GM20000 (cell line): ENCODE results near the gene MRPL58.
"Not testable (repeated sequence)": the region's sequence is repeated elsewhere in the genome, so short reads cannot be mapped to it uniquely, and the experiment has no call there.

Source experiments
- DNase-seq: peaks from one replicate; pipeline ENCODE4 v3.0.0; 2012; ENCODE audit warnings: low spot score
- CTCF ChIP-seq: IDR thresholded peaks from 2 replicates; pipeline ENCODE4 v1.5.1; 2012; ENCODE audit warnings: mild to moderate bottlenecking, control low read depth; ENCODE audit errors: extremely low read depth, missing control alignments

MRPL58 gene

DNA sequence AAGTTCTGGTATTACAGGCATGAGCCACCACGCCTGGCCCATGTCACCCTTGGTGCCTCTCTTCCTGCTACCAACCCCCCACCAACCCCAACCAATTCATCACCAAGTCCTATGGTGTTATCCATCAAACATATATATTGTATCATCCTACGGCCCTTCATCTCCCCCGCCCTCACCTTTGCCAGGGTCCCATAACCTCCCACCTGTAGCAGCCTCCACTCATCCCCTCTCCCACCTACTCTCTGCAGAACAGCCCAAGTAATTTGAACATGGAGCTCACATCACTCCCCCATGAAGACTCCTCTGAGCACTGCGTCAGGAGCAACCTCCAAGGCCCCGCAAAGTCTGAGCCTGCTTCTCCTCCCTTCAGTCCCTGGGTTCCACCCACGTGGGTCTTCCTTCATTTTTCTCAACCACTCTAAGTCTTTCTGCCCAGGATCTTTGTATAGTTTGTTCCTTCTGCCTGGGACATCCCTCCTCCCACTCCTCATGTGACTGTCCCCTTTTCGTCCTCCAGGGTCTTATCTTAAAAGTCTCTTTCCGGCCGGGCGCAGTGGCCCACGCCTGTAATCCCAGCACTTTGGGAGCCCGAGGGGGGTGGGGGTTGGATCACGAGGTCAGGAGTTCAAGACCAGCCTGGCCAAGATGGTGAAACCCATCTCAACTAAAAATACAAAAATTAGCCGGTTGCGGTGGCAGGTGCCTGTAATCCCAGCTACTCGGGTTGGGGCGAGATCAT lies 32.9 kb upstream of the MRPL58 start:
- TF ChIP-seq CTCF = no peak
- DNase-seq = no peak

- no peak for DNase-seq
- no peak for TF ChIP-seq CTCF
Observed at GRCh38 chr17:74981318-74981978, 31.0 kb upstream of the MRPL58 start.

DNA sequence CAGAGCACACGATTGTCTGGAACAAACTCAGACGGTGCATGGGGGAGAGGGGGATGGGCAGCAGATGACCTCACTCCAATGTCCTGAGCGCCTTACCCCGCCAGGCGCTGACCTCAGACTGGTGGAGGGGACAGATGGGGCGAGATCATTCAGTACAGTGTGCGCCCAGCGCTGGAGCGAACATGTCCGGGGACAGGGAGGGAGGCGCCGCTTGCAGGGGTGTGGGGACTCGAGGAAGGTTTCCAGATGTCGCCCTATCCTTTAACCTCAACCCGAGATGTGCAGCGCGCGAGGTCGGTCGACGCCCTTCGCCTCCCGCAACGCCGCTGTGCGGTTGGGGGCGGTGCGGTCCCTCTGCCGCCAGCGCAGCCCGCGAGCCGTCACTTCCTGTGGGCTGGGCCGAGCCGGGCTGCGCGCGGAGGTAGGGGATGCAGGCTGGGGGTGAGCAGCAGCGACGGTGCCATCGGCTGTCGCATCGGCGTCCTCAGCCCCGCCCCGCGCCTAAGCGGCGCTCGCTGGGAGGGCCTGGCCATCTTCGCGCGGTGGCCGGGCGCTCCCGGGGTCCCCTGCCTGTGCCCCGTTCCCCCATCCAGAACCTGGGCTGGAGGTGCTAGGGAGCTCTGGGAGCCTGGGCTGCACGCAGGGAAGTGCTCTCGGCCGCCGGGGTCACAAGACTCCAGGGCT lies 30.3 kb upstream of the MRPL58 start:
- DNase-seq = peak; percentile 81
- TF ChIP-seq CTCF = no peak

GRCh38 chr17:74982663-74983313 lies 29.7 kb upstream of the MRPL58 start:
- not testable (repeated sequence) for DNase-seq

- DNase-seq = no peak
- no peak for TF ChIP-seq CTCF
Observed at GRCh38 chr17:74986206-74986576, 26.3 kb upstream of the MRPL58 start.

DNA sequence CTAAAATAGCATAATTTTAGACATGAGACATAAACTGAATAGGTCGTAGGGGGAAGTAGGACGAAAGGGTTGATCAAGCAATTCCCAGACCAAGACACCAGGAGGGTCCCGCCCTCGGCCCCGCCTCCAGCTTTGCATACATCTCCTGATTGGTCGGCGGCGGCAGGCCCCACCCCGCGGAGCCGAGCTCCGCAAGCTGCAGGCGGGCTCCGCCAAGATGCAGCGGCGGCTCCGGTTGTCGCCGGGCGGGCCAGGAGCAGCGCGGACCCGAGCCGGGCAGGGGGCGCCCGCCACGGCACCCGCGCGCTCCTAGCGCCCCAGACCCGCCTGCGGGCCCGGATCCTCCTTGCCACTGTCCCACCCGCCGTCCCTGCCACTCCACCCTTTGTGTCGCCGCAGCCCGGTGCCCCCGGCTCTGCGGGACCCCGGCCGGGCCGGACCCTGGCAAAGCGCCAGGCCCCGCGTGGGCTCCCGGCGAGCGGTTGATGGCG lies 25.0 kb upstream of the MRPL58 start, which contains the start of gene CDR2L:
Gene CDR2L (plus strand): TSS at position 215 of the 491 bp plus-strand sequence. CDS start 412 bp downstream, outside the sequence.
- TF ChIP-seq CTCF = no peak

GRCh38 chr17:74987909-74988711 lies 24.4 kb upstream of the MRPL58 start:
- no peak for TF ChIP-seq CTCF
- DNase-seq = no peak

More for the DNA sequence above, 25.0 kb upstream of the MRPL58 start, which contains the start of gene CDR2L:
- peak; percentile 97 for DNase-seq
